GM19463 (cell line): ENCODE data around the gene CST5.
"Not testable (repeated sequence)": the region's sequence is repeated elsewhere in the genome, so short reads cannot be mapped to it uniquely, and the experiment has no call there.

Experiments
- ATAC-seq: cut with Tn5 transposase; IDR thresholded peaks from one replicate; pipeline ENCODE4 v1.9.1; 2021; ENCODE audit warnings: mild to moderate bottlenecking, moderate library complexity; ENCODE audit not compliant: unreplicated experiment

Gene CST5

GRCh38 chr20:23856736-23857135 is 22.8 kb downstream of the CST5 start:
- no peak for ATAC-seq

GRCh38 chr20:23856226-23856625 is 23.3 kb downstream of the CST5 start:
- ATAC-seq = no peak

GRCh38 chr20:23841693-23842092 is 37.9 kb downstream of the CST5 start:
- no peak for ATAC-seq

DNA sequence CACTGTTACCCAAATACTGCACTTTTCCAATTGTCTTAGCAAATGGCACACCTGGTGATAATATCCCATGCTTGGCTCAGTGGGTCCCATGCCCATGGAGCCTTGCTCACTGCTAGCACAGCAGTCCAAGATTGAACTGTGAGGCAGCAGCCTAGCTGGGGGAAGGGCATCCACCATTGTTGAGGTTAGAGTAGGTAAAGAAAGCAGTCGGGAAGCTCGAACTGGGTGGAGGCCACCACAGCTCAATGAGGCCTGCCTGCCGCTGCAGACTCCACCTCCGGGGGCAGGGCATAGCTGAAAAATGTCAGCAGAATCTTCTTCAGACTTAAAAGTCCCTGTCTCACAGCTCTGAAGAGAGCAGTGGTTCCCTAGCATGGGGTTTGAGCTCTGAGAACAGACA is 43.8 kb downstream of the CST5 start:
- no peak for ATAC-seq

DNA sequence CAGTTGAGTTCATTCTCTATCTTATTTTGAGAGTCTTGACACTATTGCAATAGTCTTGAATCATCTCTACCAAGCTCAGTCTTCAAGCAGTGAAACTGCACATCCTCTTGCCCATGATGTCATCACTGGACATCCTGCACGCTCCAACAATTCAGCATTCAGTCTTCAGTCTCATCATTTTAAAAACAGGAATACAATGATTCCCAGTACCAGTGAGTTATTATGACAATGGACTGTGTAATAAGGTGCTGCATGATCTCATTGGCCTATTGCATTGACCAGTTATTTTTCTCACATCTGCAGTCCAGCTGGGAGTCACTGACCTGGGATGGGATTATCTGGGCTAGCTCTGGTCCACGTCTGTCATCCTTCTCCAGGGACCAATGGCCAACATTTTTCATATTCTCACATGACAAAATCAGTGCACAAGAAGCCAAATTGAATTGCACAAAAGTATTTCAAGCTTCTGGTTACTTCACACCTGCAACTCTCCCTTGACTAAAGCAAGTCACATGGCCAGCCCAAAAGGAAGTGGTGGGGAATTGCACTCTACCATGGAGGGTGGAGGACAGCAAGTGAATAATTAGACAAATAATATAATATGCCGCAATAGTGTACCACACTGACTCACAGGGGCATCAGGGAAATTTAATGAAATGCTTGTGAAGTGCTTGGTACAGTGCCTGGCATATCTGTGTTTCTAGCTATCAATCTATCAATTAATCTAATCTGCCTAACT is 46.6 kb downstream of the CST5 start:
- no peak for ATAC-seq

DNA sequence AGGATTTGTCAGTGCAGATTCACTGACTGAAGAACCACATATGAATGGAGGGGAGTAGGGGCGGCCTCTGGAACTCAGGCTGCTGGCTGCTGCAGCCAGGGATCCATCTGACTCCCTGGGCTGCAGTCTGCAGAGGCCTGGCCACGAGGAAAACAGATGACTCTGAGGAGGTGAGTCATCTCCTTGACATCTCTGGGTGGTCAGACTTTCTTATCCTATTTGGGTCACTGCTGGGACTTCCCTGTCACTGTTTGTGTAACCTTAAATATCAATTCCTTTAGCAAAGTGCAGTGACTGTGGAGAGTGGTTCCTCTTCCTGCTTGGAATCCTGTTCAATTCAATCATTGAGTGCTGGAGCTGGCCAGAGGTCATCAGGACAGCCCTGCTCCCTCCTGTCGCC is 47.6 kb downstream of the CST5 start:
- not testable (repeated sequence) for ATAC-seq

DNA sequence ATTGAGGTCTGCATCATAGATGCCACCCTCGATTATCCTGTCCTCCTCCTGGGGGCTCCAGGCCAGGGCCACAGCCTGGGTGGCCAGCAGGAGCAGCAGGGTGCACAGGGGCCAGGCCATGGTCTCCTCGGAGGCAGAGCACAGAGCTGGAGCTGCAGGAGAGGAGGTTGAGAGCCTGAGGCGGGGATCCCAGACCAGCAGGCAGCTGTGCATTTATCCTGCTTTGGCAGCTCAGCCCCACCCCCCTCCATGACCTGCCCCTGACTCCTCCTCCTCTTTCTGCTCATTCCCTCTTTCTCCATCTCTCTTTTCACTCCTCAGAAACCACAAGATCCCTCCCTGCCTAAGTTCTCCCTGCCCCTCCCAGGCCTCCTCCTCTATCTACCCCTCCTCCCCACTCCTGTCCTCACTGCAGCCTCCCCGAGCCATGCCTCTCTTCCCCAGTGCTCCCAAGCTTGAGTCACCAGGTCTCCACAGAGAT is 53.0 kb downstream of the CST5 start, which contains the start of gene CST2:
CST2 (minus strand) TSS at position 189 of the 481 bp plus-strand sequence; CDS start at position 120, 69 bp downstream.
- no peak for ATAC-seq
